Left forelimb (tissue), 1 donor: ENCODE data around the gene MCU.
"Not testable (repeated sequence)": the region's sequence is repeated elsewhere in the genome, so short reads cannot be mapped to it uniquely, and the experiment has no call there.

ENCODE experiments used
- DNase-seq: peaks from one replicate; pipeline ENCODE4 v3.0.0-alpha.2; 2018; ENCODE audit warnings: low spot score

Gene MCU

DNA sequence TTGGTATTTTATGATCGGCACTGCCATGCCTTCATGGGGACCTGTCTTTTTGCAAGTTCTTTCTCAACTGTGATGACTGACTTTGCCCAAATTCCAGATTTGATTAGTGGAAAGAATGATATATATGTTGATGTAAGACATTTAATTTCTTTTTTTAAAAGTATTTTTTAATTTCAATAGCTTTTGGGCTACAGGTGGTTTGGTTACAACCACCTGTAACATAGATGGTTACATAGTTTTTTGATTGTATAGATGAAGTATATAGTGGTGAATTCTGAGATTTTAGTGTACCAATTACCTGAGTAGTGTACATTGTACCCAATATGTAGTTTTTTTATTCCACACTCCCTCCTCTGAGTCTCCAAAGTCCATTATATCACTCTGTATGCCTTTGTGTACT, 69.6 kb downstream of the MCU start:
- DNase-seq, result no peak

DNA sequence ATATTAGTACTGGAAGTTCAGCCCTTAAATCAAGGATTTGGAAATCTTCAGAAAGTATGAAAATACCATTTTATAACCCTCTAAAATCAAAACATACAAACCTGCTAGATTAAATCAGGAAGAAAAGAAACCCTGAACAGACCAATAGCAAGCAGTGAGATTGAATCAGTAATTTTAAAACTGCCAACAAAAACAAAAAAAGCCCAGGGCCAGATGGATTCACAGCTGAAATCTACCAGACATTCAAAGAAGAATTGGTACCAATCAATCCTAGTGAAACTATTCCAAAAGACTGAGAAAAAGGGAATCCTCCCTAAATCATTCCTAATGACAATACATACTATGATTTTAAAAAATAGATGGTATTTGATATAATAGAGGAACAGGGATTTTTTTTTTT, 70.1 kb downstream of the MCU start:
- DNase-seq, result no peak

DNA sequence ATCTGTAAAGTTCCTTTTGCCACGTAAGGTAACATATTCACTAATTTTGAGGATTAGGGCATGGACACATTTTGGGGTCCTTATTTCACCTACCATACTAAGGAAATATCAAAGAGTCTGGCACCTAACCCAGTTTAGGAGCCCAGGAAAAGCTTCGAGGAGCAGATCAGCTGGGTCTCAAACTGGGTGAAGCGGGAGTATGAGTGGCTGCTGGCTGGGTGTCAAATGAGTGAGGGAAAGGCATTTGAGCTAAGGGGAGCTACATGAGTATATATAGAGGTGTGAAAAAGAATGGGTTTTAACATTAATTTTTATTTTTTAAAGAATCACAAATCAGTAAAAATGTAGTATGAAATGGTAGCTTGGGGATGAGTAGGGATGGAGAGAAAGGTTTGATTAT, 71.3 kb downstream of the MCU start:
- no peak for DNase-seq

DNA sequence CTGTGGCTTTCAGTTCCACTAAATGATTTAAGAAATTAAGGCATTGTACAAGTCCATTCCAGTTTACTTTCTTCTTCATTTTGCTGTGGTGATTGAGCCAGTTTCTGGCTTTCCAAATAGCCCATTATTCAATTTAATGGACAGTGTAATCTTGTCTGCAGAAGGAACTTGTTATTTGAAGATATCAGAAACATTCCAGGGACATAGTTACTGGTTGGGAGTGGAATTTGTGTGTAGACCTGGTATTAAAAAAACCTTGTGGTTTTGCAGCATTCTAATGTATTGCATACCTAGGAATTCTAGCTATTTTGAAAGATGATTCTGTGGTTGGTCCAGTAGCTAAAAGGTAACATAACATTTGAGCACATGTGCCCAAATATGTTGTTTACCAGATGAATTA, 72.2 kb downstream of the MCU start:
- DNase-seq, result no peak

DNA sequence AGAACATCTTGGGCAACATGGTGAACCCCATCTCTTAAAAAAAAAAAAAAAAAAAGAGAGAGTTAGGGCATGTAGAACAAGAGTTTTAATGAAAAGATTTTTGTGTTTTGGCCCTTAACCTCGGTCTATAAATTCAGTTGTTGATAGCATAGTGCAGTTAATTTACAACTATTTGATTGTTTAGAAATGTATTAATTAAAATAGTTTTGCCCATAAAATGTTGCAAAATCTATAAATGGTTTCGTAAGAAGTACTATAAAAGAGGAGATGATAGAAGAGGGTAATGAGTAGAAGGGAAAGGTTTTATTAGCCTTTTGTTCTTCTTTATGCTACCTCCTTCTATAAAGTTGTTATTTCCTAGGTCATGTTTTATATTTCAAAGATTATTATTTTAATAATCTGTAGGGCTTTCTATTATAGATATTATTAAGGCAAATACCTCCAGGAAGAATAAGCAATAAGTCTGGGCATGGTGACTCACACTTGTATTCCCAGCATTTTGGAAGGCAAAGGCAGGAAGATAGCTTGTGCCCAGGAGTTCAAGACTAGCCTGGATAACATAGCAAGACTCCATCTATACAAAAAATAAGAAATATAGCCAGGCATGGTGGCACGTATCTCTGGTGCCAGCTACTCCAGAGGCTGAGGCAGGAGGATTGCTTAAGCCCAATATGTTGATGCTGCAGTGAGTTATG, 73.3 kb downstream of the MCU start:
- no peak for DNase-seq

DNA sequence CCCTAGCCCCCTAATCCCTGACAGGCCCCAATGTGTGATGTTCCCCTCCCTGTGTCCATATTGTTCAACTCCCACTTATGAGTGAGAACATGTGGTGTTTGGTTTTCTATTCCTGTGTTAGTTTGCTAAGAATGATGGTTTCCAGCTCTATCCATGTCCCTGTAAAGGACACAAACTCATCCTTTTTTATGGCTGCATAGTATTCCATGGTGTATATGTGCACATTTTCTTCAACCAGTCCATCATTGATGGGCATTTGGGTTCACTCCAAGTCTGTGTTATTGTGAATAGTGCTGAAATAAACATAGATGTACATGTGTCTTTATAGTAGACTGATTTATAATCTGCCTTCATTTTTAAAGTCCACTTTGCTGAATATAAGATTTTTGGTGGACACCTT, 79.3 kb downstream of the MCU start:
- DNase-seq, result not testable (repeated sequence)

DNA sequence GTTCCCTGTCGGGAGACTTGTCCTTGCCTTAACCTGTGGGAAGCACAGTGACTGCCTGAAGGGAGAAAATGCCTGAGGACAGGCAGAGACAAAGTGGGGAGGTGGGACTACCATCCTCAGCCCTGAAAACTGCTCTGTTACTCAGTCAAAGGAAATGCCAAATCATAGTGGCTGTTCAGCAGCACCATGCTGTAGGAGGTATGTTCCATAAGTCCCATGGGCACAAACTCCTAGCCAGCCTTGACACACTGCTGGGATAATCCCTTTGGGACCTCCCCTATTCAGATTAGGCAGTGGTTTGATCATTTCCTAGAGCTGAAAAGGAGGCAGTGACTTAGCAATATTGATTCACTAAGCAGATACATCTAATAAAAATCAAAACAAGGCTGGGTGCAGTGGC, 80.1 kb downstream of the MCU start:
- no peak for DNase-seq

DNA sequence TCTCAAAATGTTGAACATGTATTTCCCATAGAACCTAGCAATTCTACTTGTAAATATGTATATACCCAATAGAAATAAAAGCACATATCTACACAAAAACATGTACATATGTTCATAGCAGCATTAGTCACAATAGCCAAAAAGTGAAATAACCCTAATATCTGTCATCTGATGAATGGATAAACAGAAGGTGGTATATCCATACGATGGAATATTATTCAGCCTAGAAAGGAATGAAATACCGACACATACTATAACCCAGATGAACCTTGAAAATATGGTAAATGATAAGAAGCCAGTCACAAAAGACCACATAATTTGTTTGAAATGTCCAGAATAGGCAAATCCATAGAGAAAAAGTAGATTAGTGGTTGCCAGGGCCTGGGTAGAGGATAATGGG, 87.9 kb downstream of the MCU start:
- no peak for DNase-seq

DNA sequence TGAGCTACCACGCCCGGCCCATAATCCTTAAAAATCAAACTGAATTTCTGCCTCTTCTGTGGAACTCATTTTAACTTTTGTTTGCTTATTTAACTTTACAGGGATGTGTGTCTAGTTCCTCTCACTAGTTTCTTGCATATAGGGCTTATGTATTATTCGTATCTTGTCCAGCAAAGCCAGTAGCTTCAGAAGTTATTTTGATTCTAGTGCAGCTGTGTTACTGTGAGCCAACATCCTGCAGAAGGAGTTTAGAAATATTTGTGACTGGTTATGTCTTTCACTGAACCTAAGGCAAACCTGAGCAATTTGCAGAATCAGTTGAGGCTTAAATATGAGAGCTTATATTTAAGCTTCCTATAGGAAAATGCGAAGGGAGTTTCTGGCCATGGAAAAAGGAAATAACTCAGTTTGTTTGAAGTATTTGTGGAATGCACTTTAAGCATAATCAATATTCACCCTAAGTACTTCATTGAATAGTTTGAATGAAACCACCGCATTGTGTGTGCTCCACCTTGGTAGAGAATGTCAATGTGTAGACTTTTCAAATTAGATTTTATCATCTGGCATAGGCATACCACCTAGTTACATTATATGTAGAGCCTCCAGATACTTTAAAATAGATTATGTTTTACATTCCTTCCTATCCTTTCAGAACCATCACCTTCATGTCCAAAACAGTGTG, 90.8 kb downstream of the MCU start:
- no peak for DNase-seq

DNA sequence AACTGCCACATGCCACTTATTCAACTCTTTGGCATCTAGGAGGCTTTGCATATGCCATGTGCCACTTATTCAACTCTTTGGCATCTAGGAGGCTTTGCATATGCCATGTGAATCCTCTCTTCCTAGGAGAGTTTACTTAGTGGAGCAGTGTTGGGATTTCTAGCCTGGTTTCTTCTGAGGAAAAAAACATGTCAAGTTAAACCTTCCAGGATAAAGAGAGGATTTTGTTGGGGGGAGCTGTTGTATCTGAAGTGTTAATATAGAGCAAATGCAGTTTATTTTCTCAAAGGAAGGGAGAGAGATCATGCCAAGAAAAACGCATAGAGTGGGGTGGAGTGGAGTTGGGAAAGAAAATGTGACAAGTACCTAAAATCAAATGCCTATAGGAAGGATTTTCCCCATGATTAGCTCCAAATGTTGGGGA, 91.5 kb downstream of the MCU start:
- no peak for DNase-seq

DNA sequence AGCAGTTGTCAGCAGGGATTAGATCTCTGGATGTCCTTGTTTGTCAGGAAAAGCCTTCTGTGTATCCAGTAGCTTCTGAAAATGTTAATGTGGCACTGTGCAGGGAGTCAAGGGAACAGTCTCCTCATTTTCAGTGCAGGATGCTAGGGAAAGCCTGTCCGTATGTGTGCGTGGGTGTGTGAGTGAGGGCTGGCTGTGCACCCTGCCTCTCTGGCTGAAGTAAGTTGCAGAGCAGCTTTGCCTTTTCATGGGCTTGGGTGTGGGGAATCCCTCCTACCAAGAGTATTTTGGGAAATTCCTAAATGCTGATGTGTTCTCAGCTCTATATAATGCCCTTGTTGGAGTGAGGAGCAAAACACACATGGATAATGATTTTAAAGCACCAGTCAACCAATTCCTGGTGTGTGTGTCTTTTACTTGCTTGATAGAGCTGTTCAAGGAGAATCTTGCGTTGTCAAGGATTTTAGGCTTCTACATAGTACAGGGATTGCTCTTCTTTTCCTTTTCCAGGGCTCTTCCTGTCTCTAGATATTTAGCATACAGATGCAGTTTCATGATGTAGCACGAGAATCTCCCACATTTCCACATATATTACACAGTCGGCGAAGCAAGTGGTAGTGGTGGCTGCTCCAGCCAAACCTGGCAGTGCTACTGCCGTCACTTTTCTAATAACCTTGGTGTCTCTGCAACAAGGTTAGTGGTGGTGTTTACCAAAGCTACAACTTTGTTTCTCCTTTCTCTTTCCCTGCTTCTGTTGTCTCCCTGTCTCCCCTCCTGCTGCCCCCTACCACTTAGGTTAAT, 92.8 kb downstream of the MCU start:
- peak; percentile 76 for DNase-seq

DNA sequence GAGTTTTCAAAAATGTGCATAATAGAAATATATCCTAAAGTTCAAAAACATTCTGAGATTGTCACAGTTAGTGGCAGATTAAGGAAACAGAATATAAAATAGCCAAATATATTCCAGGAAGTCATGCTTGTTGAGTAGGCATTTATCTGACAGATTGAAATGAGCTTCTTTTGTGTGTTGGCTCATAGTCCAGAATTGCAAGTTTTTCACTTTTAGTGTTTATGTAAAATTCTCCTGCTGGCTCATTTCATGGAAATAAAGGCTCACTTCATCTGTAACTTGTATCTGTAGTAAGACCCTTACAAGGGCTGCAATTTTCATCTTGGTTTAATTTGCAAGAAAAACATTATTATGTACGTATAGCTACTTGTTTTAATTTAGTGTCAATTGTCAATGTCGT, 93.5 kb downstream of the MCU start:
- no peak for DNase-seq

DNA sequence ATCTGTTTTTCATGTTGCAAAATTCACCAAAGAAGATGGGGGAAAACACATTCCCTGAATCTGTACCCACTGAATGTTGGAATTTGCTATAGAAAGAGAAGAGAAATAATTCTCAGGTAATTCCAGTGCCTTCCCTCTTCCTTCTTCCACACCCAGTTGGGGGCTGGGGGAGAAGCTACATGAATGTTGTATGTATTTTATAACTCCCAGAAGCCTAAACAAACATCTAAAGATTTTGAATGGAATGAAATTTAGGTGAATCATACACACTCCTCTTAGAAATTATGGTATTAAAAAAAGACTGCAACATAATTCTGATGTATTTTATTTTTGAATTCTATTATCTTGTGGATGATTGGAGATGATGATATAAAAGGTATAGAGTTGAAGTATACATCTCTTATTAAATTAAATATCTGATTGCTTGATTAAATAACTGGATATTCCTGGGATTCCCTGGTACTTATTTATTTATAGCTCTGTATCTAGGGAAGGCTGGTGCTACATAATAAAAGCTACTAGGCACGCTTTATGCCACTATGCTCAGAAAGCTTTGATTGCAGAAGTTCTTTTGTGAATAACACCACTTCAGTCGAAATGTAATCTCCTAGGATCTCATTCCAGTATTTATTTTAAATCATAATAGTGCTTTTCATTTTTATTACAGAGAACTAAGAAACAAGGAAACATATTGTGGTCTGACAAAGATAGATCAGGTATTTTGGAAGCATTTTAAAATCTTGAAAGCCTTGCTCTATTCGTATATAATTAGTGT, 98.5 kb downstream of the MCU start:
- no peak for DNase-seq

DNA sequence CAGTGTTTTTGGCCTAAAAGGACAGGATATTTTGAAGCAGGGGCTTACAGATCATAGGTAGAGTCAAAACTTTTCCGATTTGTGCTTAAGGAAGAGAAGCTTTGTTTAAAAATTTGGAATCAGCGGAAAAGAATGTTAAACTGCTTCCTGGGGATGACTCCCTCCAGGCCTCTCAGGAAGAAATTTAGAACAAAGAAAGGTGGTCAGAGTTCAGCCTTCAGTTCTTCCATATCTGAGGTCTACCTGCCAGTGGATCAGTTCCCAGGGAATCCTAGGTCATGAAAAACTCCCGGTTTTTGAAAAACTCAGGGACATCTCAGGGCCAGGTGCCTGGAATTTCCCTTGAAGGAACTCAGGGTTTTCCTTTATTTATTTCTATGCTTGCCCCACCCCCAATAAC, 100.3 kb downstream of the MCU start:
- DNase-seq, result no peak

DNA sequence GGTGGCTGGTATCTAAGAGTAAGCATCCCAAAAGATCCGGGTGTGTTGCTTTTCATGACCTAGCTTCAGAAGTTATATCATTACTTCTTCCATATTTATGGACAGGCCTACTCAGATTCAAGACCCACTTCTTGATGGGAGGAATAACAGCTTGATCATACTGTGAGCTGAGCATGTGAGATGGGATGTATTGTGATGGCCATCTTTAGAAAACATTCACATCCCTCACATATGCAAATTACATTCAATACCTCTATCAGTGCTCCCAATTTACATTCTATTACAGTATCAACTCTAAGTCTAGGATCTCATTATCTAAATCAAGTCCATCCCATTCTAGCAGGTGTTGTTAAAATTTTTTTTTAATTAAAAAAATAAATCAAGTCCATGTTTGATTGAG, 101.8 kb downstream of the MCU start:
- DNase-seq, result no peak

DNA sequence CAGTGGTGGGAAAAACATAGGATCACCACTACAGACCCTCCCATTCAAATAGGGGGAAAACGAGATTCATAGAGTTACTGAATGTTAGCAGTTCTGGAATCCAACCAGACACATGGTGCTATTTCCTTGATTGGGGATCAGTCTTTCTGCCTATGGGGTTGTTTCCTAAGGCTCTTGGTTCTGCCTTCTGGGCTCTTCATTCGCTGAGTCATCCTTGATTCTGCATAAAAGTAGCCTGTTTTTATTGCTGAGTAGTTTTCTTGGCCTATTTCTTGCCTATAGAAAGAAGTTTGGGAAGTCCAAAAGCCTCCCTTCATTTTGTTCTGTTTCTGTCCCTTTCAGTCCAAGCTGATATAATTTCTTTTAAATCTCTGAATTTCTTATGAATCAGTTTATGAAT, 102.3 kb downstream of the MCU start:
- no peak for DNase-seq

DNA sequence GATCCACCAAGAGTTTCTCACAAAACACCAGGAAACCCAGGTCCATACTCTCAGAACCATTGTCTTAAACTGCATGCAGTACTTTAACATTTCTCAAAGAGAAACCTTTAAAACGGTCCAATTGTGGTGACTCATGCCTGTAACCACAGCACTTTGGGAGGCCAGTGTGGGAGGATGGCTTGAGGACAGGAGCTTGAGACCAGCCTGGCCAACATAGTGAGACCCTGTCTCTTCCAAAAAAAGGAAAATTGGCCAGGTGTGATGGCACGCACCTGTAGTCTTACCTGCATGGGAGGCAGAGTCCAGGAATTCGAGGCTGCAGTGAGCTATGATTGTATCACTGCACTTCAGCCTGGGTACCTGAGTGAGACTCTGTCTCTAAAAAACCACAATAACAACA, 104.1 kb downstream of the MCU start:
- no peak for DNase-seq

DNA sequence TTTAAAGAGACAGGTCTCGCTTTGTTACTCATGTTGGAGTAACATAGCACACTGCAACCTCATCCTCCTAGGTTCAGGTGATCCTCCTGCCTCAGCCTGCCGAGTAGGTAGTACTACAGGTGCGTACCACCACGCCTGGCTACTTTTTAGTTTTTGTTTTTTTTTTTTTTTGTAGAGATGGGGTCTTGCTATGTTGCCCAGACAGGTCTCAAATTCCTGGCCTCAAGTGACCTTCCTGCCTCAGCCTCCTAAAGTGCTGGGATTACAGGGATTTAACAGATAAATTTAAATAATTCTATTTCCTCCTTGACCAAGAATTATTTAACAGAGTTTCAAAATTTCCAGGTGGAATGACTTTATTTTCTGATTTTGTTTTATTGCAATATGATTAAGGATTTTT, 104.6 kb downstream of the MCU start:
- no peak for DNase-seq

DNA sequence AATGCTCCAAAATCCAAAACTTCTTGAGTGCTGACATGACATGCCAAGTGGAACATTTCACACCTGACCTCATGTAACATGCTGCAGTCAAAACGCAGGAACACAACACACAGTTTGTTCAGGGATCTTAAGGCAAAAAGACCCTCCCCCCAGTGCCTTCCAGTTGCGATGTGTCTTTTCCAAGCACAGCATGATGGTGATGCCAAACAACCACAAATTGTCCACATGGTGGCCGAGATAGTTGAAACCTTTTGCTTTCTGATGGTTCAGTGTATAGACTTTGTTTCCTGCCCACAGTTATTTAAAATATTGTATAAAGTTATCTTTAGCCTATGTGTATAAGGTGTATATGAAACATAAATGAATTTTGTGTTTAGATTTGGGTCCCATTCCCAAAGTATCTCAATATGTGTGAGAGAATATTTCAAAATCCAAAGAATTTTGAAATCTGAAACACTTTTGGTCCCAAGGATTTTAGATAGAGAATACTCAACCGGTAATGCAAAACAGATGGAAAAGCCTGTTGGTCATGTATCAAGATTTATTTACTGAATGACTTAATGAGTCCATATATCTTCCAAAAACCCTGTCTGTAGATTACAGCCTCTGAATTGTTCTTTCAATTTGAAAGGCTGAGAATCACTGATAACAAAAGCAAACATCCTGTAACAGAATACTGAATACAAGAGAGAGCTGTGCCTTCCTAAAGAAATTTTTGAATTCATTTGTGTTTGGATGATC, 108.2 kb downstream of the MCU start:
- no peak for DNase-seq

DNA sequence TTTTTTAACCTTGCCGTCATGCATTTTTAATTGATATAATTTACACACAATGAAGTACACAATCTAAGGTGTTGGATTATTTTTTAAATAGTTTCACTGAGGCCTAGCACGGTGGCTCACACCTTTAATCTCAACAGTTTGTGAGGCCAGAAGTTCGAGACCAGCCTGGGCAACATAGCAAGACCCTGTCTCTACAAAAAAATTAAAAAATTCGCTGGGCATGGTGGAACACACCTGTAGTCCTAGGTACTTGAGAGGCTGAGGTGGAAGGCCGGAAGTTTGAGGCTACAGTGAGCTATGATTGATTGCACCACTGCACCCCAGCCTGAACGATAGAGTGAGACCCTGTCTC, 108.8 kb downstream of the MCU start:
- DNase-seq, result no peak

DNA sequence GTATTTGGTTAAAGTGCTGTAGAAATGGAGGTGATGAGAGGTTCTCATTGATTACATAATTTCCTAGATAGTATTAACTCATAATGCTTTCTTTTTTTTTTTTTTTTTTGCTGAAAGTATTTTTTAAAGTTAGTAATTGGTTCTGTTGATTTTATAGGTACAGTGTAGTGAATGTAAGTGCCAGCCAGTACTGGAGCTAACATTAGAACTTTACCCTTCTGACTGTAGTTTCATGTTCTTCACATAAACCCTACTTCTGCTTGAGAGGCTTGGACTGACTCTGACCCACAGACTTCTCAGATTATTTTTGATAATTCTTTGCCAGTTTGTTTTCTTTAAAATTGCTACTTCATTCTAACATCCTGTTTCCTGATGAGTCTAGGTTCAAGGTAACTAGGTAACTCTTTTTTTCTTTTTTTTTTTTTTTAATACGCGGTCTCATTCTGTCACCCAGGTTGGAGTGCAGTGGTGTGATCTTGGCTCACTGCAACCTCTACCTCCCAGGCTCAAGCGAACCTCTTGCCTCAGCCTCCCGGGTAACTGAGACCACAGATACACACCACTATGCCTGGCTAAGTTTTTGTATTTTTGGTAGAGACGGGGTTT, 109.4 kb downstream of the MCU start:
- no peak for DNase-seq
